ENCODE measurements around the gene IFIT3.

Gene IFIT3

DNA sequence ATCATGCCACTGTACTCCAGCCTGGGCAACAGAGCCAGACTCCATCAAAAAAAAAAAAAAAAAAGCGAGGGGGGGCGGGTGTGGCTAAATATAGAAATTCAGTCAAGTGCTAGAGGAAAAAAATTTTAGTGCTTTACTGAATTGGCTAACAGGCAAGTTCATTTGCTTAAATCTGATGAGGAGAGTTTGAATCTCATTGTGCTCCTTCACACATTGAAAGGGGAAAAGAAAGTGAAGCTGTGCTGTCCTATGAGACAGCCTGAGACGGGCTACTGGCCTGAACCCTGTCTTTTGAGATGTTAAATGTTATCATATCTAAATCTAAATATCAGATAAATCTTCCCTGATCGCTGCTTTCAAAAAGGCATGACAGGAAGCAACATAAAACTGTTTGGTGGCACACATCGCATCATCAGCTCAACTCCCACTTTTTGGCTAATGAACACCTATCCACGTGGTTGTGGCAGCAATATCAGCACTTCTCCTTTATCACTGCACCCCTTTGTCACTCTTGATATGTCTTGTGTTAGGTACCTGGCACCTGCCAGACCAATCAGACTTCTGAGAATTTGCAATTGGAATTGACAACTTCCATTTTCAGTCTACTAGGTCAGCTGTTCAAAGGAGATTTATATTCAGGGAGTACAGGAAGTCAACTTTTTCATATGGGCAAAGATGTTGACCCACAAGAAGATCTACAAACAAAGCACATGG is 36.1 kb downstream of the IFIT3 start:
- in situ Hi-C loops (cut with MboI; ENCODE audit: low pct_unique_long_range_greater_than_20kb, low sequenced_read_pairs, unreplicated experiment) = no loop called here
- TF ChIP-seq, protein P1, sequence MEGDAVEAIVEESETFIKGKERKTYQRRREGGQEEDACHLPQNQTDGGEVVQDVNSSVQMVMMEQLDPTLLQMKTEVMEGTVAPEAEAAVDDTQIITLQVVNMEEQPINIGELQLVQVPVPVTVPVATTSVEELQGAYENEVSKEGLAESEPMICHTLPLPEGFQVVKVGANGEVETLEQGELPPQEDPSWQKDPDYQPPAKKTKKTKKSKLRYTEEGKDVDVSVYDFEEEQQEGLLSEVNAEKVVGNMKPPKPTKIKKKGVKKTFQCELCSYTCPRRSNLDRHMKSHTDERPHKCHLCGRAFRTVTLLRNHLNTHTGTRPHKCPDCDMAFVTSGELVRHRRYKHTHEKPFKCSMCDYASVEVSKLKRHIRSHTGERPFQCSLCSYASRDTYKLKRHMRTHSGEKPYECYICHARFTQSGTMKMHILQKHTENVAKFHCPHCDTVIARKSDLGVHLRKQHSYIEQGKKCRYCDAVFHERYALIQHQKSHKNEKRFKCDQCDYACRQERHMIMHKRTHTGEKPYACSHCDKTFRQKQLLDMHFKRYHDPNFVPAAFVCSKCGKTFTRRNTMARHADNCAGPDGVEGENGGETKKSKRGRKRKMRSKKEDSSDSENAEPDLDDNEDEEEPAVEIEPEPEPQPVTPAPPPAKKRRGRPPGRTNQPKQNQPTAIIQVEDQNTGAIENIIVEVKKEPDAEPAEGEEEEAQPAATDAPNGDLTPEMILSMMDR (IDR thresholded peaks at IDR 0.05; ENCODE audit: extremely low read depth, insufficient read depth, missing control alignments) = no peak
- no peak for DNase-seq (ENCODE audit: low spot score)

DNA sequence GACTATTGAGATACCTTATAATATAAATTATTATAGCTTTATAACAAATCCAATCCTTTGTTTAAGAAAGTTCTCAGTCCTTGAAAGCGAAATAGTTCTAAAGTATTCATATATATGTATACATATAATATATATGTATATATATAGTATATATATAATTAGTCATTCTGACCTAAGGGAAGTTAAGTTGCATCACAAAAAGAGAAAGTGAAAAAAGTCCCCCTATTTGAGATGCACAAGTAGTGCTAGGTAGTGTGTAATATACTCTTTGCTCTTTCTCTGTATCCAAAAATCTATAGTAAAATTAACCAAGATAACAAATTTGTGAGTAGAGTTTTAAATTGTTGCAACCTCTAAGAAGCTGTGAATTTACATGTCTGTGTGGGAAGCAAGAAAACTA is 36.7 kb downstream of the IFIT3 start:
- in situ Hi-C loops (cut with MboI; ENCODE audit: low pct_unique_long_range_greater_than_20kb, low sequenced_read_pairs, unreplicated experiment) = no loop called here
- DNase-seq (ENCODE audit: low spot score) = no peak
- TF ChIP-seq, protein P1 (IDR thresholded peaks at IDR 0.05; ENCODE audit: extremely low read depth, insufficient read depth, missing control alignments) = no peak

DNA sequence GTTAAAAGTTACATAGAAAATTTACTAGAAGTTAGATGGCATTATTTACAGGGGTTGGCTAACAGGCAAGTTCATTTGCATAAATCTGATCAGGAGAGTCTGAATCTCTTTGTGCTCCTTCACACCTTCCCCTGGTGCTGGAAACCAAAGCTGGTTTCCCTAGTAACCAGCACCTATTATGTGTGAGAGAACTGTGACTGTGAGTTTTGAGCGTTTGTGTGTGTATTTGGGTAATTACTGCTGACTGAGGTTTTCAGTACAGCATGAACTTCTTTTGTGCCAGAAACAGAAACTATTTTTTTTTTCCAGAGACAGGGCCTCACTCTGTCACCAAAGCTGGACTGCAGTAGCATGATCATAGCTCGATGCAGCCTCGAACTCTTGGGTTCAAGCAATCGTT is 39.7 kb downstream of the IFIT3 start:
- peak; percentile 61 for DNase-seq (ENCODE audit: low spot score)
- TF ChIP-seq, protein P1 (IDR thresholded peaks at IDR 0.05; ENCODE audit: extremely low read depth, insufficient read depth, missing control alignments) = no peak
- in situ Hi-C loops (cut with MboI; ENCODE audit: low pct_unique_long_range_greater_than_20kb, low sequenced_read_pairs, unreplicated experiment) = no loop called here

DNA sequence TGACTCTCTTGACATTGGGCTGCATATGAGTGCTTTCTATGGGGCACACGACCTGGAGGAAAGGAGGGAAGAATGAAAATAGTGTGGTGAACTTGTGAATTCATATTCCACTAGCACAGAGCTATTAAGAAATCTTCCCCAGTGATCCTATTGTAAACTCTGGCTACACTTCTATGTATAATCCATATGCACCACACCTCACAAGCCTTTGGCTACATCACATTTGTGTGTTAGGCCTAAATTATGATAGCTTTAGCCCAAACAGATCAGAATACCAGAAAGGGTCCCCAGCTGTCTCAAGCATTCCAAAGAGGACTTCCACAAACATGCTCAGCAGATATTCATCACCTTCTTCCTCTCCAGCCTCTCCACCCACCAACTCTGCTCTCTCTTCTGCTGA is 40.3 kb downstream of the IFIT3 start:
- DNase-seq (ENCODE audit: low spot score) = no peak
- TF ChIP-seq, protein P1 (IDR thresholded peaks at IDR 0.05; ENCODE audit: extremely low read depth, insufficient read depth, missing control alignments) = no peak
- in situ Hi-C loops (cut with MboI; ENCODE audit: low pct_unique_long_range_greater_than_20kb, low sequenced_read_pairs, unreplicated experiment) = no loop called here

DNA sequence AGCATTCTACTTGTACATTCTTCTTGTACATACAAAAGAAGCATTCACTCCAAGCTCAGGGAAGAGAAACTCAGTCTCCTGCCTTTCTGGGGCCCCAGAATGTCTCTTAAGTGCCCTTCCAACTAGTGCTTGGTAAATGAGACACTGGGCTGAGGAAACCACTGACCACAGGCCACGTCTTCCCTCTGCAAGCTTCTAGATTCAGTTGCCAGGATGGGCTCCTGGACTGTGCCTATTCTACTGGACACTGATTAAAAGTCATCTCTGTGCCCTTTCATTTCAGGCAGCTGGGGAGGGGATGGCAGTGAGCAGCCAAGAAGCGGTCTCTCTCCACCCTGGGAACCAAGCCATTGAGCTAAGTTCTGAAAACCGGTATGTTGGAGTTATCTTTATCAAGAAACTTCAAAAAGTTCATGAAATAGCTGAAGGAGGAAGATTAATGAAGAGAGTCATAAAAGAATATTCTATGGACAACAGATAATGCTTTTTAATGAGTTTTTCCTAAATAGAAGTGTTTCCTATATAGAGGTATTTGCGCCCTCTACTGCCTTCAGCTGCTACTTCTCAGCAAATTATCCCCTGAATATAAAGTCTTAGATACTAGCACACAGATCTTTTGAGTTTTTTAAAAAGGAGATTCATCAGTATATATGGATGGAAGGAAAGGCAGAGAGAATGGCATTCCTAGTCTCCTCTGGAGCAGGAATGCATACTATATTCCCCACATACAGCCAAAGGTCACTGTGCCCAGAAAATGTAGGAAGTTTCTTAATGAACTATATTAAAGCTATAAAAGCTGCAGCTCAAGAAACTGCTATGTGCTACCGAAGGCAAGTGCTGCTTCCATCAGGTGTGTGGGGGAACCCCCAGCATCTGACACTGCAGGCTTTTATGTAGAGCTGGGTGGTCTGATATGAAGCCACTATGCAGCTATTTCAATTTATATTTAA is 41.6 kb downstream of the IFIT3 start:
- TF ChIP-seq, protein P1 (IDR thresholded peaks at IDR 0.05; ENCODE audit: extremely low read depth, insufficient read depth, missing control alignments) = peak; percentile 69
- DNase-seq (ENCODE audit: low spot score) = peak; percentile 50
- in situ Hi-C loops (cut with MboI; ENCODE audit: low pct_unique_long_range_greater_than_20kb, low sequenced_read_pairs, unreplicated experiment) = loop anchor here (10.0 kb wide), 1 partner anchor 95 kb away; no protein-coding TSS in a partner anchor

DNA sequence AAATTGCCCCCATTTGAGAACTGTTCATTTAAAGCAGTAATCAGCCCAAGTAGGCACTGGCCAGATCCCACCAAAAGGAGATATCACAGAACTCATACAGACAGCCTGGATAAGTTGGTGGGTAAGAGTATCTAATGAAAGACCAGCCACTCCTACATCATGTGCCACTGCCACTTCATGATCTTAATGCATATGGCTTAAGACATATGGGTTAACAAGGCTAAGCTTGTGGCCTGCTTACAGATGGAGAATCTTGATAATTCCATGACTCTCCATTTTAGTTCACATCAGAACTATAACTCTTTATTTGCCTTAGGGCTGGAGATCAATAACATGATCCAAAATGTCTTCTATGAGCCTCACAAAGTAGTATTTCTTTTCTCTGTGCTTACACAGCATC is 43.3 kb downstream of the IFIT3 start:
- in situ Hi-C loops (cut with MboI; ENCODE audit: low pct_unique_long_range_greater_than_20kb, low sequenced_read_pairs, unreplicated experiment) = loop anchor here (10.0 kb wide), 1 partner anchor 96 kb away; no protein-coding TSS in a partner anchor
- TF ChIP-seq, protein P1 (IDR thresholded peaks at IDR 0.05; ENCODE audit: extremely low read depth, insufficient read depth, missing control alignments) = no peak
- no peak for DNase-seq (ENCODE audit: low spot score)
